GM12878 (cell line): ENCODE data around the gene NBDY.
A peak's percentile ranks its signal among the peaks of the same experiment; 100 is the strongest.

Experiments
- EGR1 ChIP-seq, 2 experiments: IDR thresholded peaks; 1 replicate in 1 of 2; 2 replicates in 1 of 2; pipeline ENCODE4 v1.6.1; 2011 to 2012; ENCODE audit warnings: low read depth in 2 of 2, low read length in 2 of 2, borderline replicate concordance in 1 of 2, mild to moderate bottlenecking in 1 of 2, moderate library complexity in 1 of 2
- EP300 ChIP-seq, 2 experiments: fragments of 150-350 bp in 1 of 2; IDR thresholded peaks; 2 replicates each; pipeline ENCODE4 v1.6.1; 2011 to 2012; ENCODE audit warnings: low read depth in 2 of 2, low read length in 2 of 2, borderline replicate concordance in 1 of 2, improper control_type of control experiment in 1 of 2, inconsistent platforms in 1 of 2; ENCODE audit not compliant: control insufficient read depth in 1 of 2
- EZH2 ChIP-seq: IDR thresholded peaks from 2 replicates; pipeline ENCODE4 v1.6.1; 2012; ENCODE audit warnings: low read depth, mild to moderate bottlenecking, control low read depth, inconsistent platforms, low read length, borderline replicate concordance; ENCODE audit not compliant: control insufficient read depth
- HDAC6 ChIP-seq: fragments of 200-600 bp; sonication (generic); IDR thresholded peaks from one replicate; pipeline ENCODE4 v1.8.0; 2017; ENCODE audit warnings: antibody characterized with exemption; ENCODE audit not compliant: unreplicated experiment
- LARP7 ChIP-seq: fragments of 450-650 bp; IDR thresholded peaks from 2 replicates; pipeline ENCODE4 v1.6.1; 2017; ENCODE audit warnings: mild to moderate bottlenecking
- MYC ChIP-seq: IDR thresholded peaks from 2 replicates; pipeline ENCODE4 v1.6.1; 2011; ENCODE audit warnings: mild to moderate bottlenecking, low read length, moderate library complexity, inconsistent platforms; ENCODE audit not compliant: insufficient read depth, insufficient replicate concordance, insufficient read length, severe bottlenecking
- NR2C1 ChIP-seq: fragments of 450-650 bp; IDR thresholded peaks from 2 replicates; pipeline ENCODE4 v1.6.1; 2017; ENCODE audit warnings: antibody characterized with exemption, mild to moderate bottlenecking, moderate library complexity
- POLR2A ChIP-seq: IDR thresholded peaks from 2 replicates; pipeline ENCODE4 v1.6.1; 2011; ENCODE audit warnings: low read depth, mild to moderate bottlenecking, low read length
- POLR2AphosphoS2 ChIP-seq: IDR thresholded peaks from 2 replicates; pipeline ENCODE4 v1.6.1; 2011; ENCODE audit warnings: low read depth, mild to moderate bottlenecking, low read length, improper control_type of control experiment, moderate library complexity
- SP1 ChIP-seq: IDR thresholded peaks from one replicate; pipeline ENCODE4 v1.6.1; 2011; ENCODE audit warnings: low read depth, low read length
- SUZ12 ChIP-seq: fragments of 200-600 bp; sonication (generic); IDR thresholded peaks from one replicate; pipeline ENCODE4 v1.6.1; 2018; ENCODE audit warnings: antibody characterized with exemption, mild to moderate bottlenecking; ENCODE audit not compliant: unreplicated experiment
- TF ChIP-seq, protein P1 (sequence below), 3 experiments: IDR thresholded peaks in 2 of 3; conservative IDR thresholded peaks in 1 of 3; 2 replicates each; pipeline ENCODE4 v1.5.1; 2011; ENCODE audit warnings: low read depth in 3 of 3, low read length in 3 of 3, mild to moderate bottlenecking in 3 of 3, control low read depth in 2 of 3, moderate library complexity in 2 of 3, inconsistent platforms in 1 of 3, mixed read lengths in 1 of 3; ENCODE audit not compliant: control insufficient read depth in 2 of 3, insufficient read depth in 1 of 3; ENCODE audit errors: extremely low read depth in 1 of 3
- TF ChIP-seq, protein P2 (sequence below): fragments of 450-650 bp; IDR thresholded peaks from 2 replicates; pipeline ENCODE4 v1.6.1; 2017; ENCODE audit warnings: mild to moderate bottlenecking, low read depth, inconsistent platforms; ENCODE audit not compliant: poor library complexity, severe bottlenecking

DNA sequence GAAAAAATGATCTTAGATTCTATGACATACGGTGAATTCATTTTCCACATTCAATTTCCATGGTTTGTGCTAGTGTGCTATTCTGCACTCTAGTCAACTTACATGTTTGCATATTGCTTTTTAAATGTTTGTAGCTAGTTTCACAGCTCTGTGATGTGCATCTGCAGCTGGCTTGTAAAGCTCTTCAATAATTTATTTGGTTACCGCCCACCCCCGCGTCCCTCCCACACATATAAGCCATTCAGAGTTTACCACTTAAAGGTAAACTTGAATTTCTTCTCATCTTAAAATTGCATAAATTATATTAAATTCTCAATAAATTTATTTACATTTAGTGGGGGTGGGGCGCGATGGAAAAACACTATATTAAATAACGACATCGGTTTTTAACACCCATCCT, 291 bp upstream of the NBDY start:
- TF ChIP-seq POLR2AphosphoS2: no peak
- TF ChIP-seq NR2C1: no peak
- TF ChIP-seq, protein P1, sequence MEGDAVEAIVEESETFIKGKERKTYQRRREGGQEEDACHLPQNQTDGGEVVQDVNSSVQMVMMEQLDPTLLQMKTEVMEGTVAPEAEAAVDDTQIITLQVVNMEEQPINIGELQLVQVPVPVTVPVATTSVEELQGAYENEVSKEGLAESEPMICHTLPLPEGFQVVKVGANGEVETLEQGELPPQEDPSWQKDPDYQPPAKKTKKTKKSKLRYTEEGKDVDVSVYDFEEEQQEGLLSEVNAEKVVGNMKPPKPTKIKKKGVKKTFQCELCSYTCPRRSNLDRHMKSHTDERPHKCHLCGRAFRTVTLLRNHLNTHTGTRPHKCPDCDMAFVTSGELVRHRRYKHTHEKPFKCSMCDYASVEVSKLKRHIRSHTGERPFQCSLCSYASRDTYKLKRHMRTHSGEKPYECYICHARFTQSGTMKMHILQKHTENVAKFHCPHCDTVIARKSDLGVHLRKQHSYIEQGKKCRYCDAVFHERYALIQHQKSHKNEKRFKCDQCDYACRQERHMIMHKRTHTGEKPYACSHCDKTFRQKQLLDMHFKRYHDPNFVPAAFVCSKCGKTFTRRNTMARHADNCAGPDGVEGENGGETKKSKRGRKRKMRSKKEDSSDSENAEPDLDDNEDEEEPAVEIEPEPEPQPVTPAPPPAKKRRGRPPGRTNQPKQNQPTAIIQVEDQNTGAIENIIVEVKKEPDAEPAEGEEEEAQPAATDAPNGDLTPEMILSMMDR (IDR thresholded peaks at IDR 0.05 in 2 of 3, conservative IDR thresholded peaks at IDR 0.05 in 1 of 3; ENCODE audit: control insufficient read depth in 2 of 3, extremely low read depth in 1 of 3, insufficient read depth in 1 of 3, low read depth in 3 of 3, low read length in 3 of 3): no peak
- TF ChIP-seq POLR2A: no peak
- no peak for TF ChIP-seq SUZ12
- TF ChIP-seq EZH2: no peak
- no peak for TF ChIP-seq LARP7
- no peak for TF ChIP-seq EP300 (IDR thresholded peaks at IDR 0.05; ENCODE audit: borderline replicate concordance in 1 of 2, control insufficient read depth in 1 of 2, low read depth in 2 of 2, low read length in 2 of 2)
- TF ChIP-seq, protein P2, sequence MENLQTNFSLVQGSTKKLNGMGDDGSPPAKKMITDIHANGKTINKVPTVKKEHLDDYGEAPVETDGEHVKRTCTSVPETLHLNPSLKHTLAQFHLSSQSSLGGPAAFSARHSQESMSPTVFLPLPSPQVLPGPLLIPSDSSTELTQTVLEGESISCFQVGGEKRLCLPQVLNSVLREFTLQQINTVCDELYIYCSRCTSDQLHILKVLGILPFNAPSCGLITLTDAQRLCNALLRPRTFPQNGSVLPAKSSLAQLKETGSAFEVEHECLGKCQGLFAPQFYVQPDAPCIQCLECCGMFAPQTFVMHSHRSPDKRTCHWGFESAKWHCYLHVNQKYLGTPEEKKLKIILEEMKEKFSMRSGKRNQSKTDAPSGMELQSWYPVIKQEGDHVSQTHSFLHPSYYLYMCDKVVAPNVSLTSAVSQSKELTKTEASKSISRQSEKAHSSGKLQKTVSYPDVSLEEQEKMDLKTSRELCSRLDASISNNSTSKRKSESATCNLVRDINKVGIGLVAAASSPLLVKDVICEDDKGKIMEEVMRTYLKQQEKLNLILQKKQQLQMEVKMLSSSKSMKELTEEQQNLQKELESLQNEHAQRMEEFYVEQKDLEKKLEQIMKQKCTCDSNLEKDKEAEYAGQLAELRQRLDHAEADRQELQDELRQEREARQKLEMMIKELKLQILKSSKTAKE: no peak
- TF ChIP-seq MYC: no peak
- no peak for TF ChIP-seq HDAC6
- no peak for TF ChIP-seq SP1
- peak in 1 of 2 experiments; percentile 65; a peak in 1 of 3 replicates for TF ChIP-seq EGR1 (IDR thresholded peaks at IDR 0.05; ENCODE audit: borderline replicate concordance in 1 of 2, low read depth in 2 of 2, low read length in 2 of 2)
